H9 (cell line): ENCODE results near the gene H2BK1. TPM values are rescaled to one million over a fixed set of nuclear protein-coding genes. Genes with fewer than 3 reads are reported as not detected.

Source experiments
- DNase-seq: peaks from one replicate; pipeline ENCODE4 v3.0.0-alpha.2; 2017
- H2AFZ ChIP-seq: one replicate; pipeline ENCODE4 v1.6.1; 2013; ENCODE audit warnings: mild to moderate bottlenecking, low read length, control low read depth, moderate library complexity
- H2AK5ac ChIP-seq: 2 replicates; pipeline ENCODE4 v1.6.1; 2013; ENCODE audit warnings: low read length, control low read depth, mixed read lengths; ENCODE audit not compliant: insufficient read length
- H2BK120ac ChIP-seq: one replicate; pipeline ENCODE4 v1.6.1; 2013; ENCODE audit warnings: low read depth, mild to moderate bottlenecking, low read length, control low read depth, inconsistent platforms; ENCODE audit not compliant: poor library complexity, severe bottlenecking
- H2BK12ac ChIP-seq: 2 replicates; pipeline ENCODE4 v1.6.1; 2013; ENCODE audit warnings: low read length, control low read depth, mixed read lengths, low read depth; ENCODE audit not compliant: insufficient read length
- H2BK15ac ChIP-seq: 2 replicates; pipeline ENCODE4 v1.6.1; 2013; ENCODE audit warnings: low read depth, low read length, control low read depth
- H2BK20ac ChIP-seq: one replicate; pipeline ENCODE4 v1.6.1; 2013; ENCODE audit warnings: low read depth, mild to moderate bottlenecking, low read length, control low read depth, inconsistent platforms; ENCODE audit not compliant: poor library complexity, severe bottlenecking
- H2BK5ac ChIP-seq: 2 replicates; pipeline ENCODE4 v1.6.1; 2013; ENCODE audit warnings: low read length, control low read depth, mixed read lengths; ENCODE audit not compliant: insufficient read length
- H3K14ac ChIP-seq: 2 replicates; pipeline ENCODE4 v1.6.1; 2013; ENCODE audit warnings: low read length, control low read depth; ENCODE audit not compliant: insufficient read depth
- H3K18ac ChIP-seq: 2 replicates; pipeline ENCODE4 v1.6.1; 2013; ENCODE audit warnings: low read depth, mild to moderate bottlenecking, mixed read lengths, low read length, control low read depth; ENCODE audit not compliant: insufficient read length
- H3K23ac ChIP-seq: 2 replicates; pipeline ENCODE4 v1.6.1; 2013; ENCODE audit warnings: low read length, control low read depth, mixed read lengths, low read depth; ENCODE audit not compliant: insufficient read length
- H3K23me2 ChIP-seq: 2 replicates; pipeline ENCODE4 v1.6.1; 2013; ENCODE audit warnings: low read depth, mild to moderate bottlenecking, mixed read lengths, low read length, control low read depth; ENCODE audit not compliant: insufficient read length, poor library complexity, severe bottlenecking
- H3K27ac ChIP-seq: 2 replicates; pipeline ENCODE4 v1.5.1; 2013; ENCODE audit warnings: low read length, control low read depth, mixed read lengths, low read depth; ENCODE audit not compliant: insufficient read length
- H3K27me3 ChIP-seq: 2 replicates; pipeline ENCODE4 v1.6.1; 2013; ENCODE audit warnings: low read length, control low read depth, inconsistent platforms; ENCODE audit not compliant: insufficient read depth
- H3K4ac ChIP-seq: 2 replicates; pipeline ENCODE4 v1.6.1; 2013; ENCODE audit warnings: low read depth, mild to moderate bottlenecking, control low read depth, inconsistent platforms, low read length, moderate library complexity
- H3K4me1 ChIP-seq: 2 replicates; pipeline ENCODE4 v1.6.1; 2013; ENCODE audit warnings: low read length, control low read depth, inconsistent platforms; ENCODE audit not compliant: insufficient read depth
- H3K4me2 ChIP-seq: 2 replicates; pipeline ENCODE4 v1.6.1; 2013; ENCODE audit warnings: low read length, control low read depth, mixed read lengths; ENCODE audit not compliant: insufficient read length, insufficient read depth
- H3K56ac ChIP-seq: 2 replicates; pipeline ENCODE4 v1.6.1; 2013; ENCODE audit warnings: low read depth, mild to moderate bottlenecking, mixed read lengths, low read length, control low read depth; ENCODE audit not compliant: insufficient read length
- H3K79me1 ChIP-seq: 2 replicates; pipeline ENCODE4 v1.6.1; 2013; ENCODE audit warnings: low read depth, mild to moderate bottlenecking, moderate library complexity, low read length, control low read depth, inconsistent platforms; ENCODE audit not compliant: insufficient read depth, poor library complexity, severe bottlenecking
- H3K79me2 ChIP-seq: 2 replicates; pipeline ENCODE4 v1.6.1; 2013; ENCODE audit warnings: low read length, control low read depth, inconsistent platforms; ENCODE audit not compliant: insufficient read depth
- H3K9ac ChIP-seq: 2 replicates; pipeline ENCODE4 v1.6.1; 2013; ENCODE audit warnings: low read length, control low read depth, mixed read lengths; ENCODE audit not compliant: insufficient read length; ENCODE audit errors: extremely low read depth
- H3K9me3 ChIP-seq: one replicate; pipeline ENCODE4 v1.6.1; 2013; ENCODE audit warnings: low read depth, low read length, inconsistent platforms; ENCODE audit not compliant: control insufficient read depth
- H3T11ph ChIP-seq: one replicate; pipeline ENCODE4 v1.6.1; 2013; ENCODE audit warnings: mild to moderate bottlenecking, low read length, control low read depth, inconsistent platforms
- H4K20me1 ChIP-seq: one replicate; pipeline ENCODE4 v1.6.1; 2013; ENCODE audit not compliant: control insufficient read depth, insufficient read length, insufficient read depth
- H4K5ac ChIP-seq: 2 replicates; pipeline ENCODE4 v1.6.1; 2013; ENCODE audit warnings: low read depth, mild to moderate bottlenecking, mixed read lengths, low read length, control low read depth; ENCODE audit not compliant: insufficient read length
- H4K8ac ChIP-seq: replicated peaks from 2 replicates; pipeline ENCODE4 v1.6.1; 2013; ENCODE audit warnings: low read length, control low read depth, mixed read lengths, low read depth; ENCODE audit not compliant: insufficient read length
- H4K91ac ChIP-seq: 2 replicates; pipeline ENCODE4 v1.6.1; 2013; ENCODE audit warnings: low read depth, mild to moderate bottlenecking, moderate library complexity, mixed read lengths, low read length, control low read depth; ENCODE audit not compliant: insufficient read length
- H3K27ac Mint-ChIP-seq, 3 experiments: 2 replicates in 2 of 3; 3 replicates in 1 of 3; pipeline ENCODE4 v1.8.0; 2020 to 2021; ENCODE audit warnings: mixed read lengths in 3 of 3, mild to moderate bottlenecking in 1 of 3, moderate library complexity in 1 of 3
- H3K27me3 Mint-ChIP-seq: 2 replicates; pipeline ENCODE4 v1.8.0; 2021; ENCODE audit warnings: low read depth, mild to moderate bottlenecking, moderate library complexity, mixed read lengths
- H3K36me3 Mint-ChIP-seq, 3 experiments: 2 replicates in 2 of 3; 3 replicates in 1 of 3; pipeline ENCODE4 v1.8.0; 2020 to 2021; ENCODE audit warnings: low read depth in 3 of 3, mixed read lengths in 3 of 3; ENCODE audit not compliant: insufficient read depth in 1 of 3
- H3K4me1 Mint-ChIP-seq, 2 experiments: 2 replicates each; pipeline ENCODE4 v1.8.0; 2020; ENCODE audit warnings: mixed read lengths in 2 of 2
- H3K4me3 Mint-ChIP-seq, 2 experiments: 2 replicates in 1 of 2; 3 replicates in 1 of 2; pipeline ENCODE4 v1.8.0; 2020 to 2021; ENCODE audit warnings: mild to moderate bottlenecking in 2 of 2, mixed read lengths in 2 of 2, moderate library complexity in 1 of 2
- H3K9me3 Mint-ChIP-seq, 2 experiments: 2 replicates in 1 of 2; 3 replicates in 1 of 2; pipeline ENCODE4 v1.8.0; 2020; ENCODE audit warnings: mild to moderate bottlenecking in 2 of 2, mixed read lengths in 2 of 2, moderate library complexity in 1 of 2
- WGBS: extraction: QIAGEN DNeasy Blood & Tissue Kit; methylation state at CpG from one replicate; pipeline ENCODE4 v1.1.7; 2013; ENCODE audit warnings: missing lambda C conversion rate, low lambda C conversion rate, mixed read lengths; ENCODE audit not compliant: insufficient read length; ENCODE audit errors: extremely low coverage; 5-methylcytosine and 5-hydroxymethylcytosine counted together
- total RNA-seq: library from RNA; stranded (reverse); gene quantifications from 2 replicates; pipeline ENCODE4 v1.2.1, GENCODE V29; 2021
- TF ChIP-seq, protein P1 (sequence below): fragments of 200-600 bp; sonication (generic); conservative IDR thresholded peaks from 3 replicates; pipeline ENCODE4 v1.8.0; 2021; ENCODE audit warnings: antibody characterized with exemption, mild to moderate bottlenecking

The H2BK1 gene
- total RNA-seq, 1 experiment from 2014 or later: not detected

DNA sequence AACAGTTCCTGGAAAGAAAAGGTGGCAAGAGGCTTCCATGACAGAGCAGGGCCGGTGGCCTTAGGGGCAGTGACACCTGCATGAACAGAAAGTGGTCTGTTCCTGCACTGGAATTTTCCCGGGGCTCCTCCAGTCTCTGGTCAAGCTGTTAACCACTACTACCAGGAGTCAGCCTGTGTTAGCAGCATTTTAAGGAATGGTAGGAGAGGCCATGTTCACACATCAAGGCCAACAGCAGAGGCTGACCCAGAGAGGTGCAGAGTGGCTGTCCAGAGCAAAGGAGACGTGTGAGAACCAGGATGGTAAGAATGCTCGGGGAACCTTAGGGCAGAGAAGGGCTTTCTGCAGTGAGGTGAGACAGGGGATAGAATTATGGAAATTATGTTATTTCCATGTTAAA lies 8.5 kb downstream of the H2BK1 start:
- Histone ChIP-seq H3K23ac (no peak overlapping the region), H3K18ac (no peak overlapping the region), H3K4ac (no peak overlapping the region), H2BK15ac (no peak overlapping the region), H3K27me3 (no peaks in the 10 kb centered on the region), H2BK5ac (no peak overlapping the region), H2AK5ac (no peak overlapping the region), H2BK20ac (no peak overlapping the region), H3K4me1 (no peaks in the 10 kb centered on the region; the same call in 1 of the 2 replicates), H3K79me1 (no peaks in the 10 kb centered on the region), H3K56ac (no peak overlapping the region), H2BK12ac (no peak overlapping the region), H2BK120ac (no peak overlapping the region), H3K14ac (no peak overlapping the region), H3K4me2 (no peak overlapping the region), H3K27ac (no peak overlapping the region), H4K20me1 (peaks cover 3% of the 10 kb centered on the region), H3K79me2 (no peaks in the 10 kb centered on the region), H4K8ac (no peak overlapping the region), H4K91ac (no peak overlapping the region), H3K23me2 (no peaks in the 10 kb centered on the region), H3K9ac (no peak overlapping the region), H2AFZ (no peak overlapping the region), H4K5ac (no peak overlapping the region), H3K9me3 (no peaks in the 10 kb centered on the region), H3T11ph (no peak overlapping the region)
- Mint-ChIP-seq H3K4me1 (peaks cover 3 to 5% of the 10 kb centered on the region in 2 experiments), H3K27ac (no peak overlapping the region), H3K36me3 (no peaks in the 10 kb centered on the region; a peak in 1 of 7 replicates), H3K4me3 (no peak overlapping the region), H3K27me3 (peaks cover 47% of the 10 kb centered on the region), H3K9me3 (no peaks in the 10 kb centered on the region)
- WGBS: no CpG with 5 or more reads among the region's 4 CpGs
- no peak for DNase-seq
- TF ChIP-seq, protein P1, sequence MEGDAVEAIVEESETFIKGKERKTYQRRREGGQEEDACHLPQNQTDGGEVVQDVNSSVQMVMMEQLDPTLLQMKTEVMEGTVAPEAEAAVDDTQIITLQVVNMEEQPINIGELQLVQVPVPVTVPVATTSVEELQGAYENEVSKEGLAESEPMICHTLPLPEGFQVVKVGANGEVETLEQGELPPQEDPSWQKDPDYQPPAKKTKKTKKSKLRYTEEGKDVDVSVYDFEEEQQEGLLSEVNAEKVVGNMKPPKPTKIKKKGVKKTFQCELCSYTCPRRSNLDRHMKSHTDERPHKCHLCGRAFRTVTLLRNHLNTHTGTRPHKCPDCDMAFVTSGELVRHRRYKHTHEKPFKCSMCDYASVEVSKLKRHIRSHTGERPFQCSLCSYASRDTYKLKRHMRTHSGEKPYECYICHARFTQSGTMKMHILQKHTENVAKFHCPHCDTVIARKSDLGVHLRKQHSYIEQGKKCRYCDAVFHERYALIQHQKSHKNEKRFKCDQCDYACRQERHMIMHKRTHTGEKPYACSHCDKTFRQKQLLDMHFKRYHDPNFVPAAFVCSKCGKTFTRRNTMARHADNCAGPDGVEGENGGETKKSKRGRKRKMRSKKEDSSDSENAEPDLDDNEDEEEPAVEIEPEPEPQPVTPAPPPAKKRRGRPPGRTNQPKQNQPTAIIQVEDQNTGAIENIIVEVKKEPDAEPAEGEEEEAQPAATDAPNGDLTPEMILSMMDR: no peak
